Measurements from ENCODE around the gene ATP11A. TPM values are rescaled to one million over a fixed set of nuclear protein-coding genes. Genes with fewer than 3 reads are reported as not detected.

Gene ATP11A
- total and polyA plus RNA-seq, 11 donors = 20.5 to 146 (median 91.2) TPM

DNA sequence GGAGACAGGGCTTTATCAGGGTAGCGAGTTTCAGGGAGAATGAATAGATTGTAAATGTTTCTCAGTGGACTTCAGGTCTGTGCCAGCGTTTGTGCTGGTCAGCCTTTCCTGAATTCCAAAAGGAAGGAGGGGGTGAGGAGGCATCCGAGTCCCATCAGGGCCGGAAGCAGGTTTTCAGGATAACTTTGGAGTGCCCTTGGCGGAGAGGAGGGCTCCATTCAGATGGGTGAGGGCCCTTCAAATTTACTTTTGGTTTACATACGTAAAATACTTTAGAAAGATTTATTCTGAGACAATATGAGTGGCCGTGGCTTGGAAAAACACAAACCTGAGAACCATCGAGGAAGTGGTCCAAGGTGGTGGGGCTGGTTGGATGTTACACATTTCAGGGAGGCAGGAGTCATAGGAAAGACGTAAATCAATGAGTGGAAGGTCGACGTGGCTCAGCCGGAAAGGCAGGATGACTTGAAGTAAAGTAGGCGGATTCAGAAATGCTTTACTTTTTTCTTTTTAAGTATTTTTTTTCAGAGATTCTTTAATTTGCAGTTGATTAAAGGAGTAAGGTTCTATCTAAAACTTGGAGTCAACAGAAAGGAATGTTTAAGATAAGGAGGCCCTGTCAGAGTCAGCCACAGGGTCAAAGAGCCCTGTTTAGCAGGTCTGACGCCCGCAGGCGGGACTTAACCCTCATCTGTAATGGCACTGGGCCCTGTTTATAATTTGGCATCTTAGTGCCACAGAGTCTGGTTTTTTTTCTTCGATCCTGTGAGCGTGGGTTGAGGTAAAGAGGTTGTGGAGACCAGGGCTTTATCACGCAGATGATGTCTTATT, 32.8 kb downstream of the ATP11A start:
- no peaks in the 10 kb centered on the region for H3K9me3 ChIP-seq
- ATAC-seq = peak; percentile 72 to 84 (median 78)
- H3K4me3 ChIP-seq = peak overlapping the region in 1 of 12 donors; percentile 17
- H3K27me3 ChIP-seq = no peaks in the 10 kb centered on the region
- peak in 4 of 5 donors; percentile 66 to 82 (median 78) for DNase-seq
- intact Hi-C loops (cut with DNase I) = no loop called here
- H3K36me3 ChIP-seq = peaks cover 0 to 3% (median 0%) of the 10 kb centered on the region in 9 donors
- WGBS, 4 donors = 34 to 40% (median 39%) methylated on average over 19 of the region's 19 CpGs
- TF ChIP-seq, protein P1, sequence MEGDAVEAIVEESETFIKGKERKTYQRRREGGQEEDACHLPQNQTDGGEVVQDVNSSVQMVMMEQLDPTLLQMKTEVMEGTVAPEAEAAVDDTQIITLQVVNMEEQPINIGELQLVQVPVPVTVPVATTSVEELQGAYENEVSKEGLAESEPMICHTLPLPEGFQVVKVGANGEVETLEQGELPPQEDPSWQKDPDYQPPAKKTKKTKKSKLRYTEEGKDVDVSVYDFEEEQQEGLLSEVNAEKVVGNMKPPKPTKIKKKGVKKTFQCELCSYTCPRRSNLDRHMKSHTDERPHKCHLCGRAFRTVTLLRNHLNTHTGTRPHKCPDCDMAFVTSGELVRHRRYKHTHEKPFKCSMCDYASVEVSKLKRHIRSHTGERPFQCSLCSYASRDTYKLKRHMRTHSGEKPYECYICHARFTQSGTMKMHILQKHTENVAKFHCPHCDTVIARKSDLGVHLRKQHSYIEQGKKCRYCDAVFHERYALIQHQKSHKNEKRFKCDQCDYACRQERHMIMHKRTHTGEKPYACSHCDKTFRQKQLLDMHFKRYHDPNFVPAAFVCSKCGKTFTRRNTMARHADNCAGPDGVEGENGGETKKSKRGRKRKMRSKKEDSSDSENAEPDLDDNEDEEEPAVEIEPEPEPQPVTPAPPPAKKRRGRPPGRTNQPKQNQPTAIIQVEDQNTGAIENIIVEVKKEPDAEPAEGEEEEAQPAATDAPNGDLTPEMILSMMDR (IDR thresholded peaks at IDR 0.05) = no peak
- no peak for TF ChIP-seq POLR2A (IDR thresholded peaks at IDR 0.05)
- peaks cover 5 to 67% (median 41%) of the 10 kb centered on the region in 12 donors for H3K4me1 ChIP-seq
- H3K27ac ChIP-seq = peak overlapping the region; percentile 54 to 95 (median 88)

DNA sequence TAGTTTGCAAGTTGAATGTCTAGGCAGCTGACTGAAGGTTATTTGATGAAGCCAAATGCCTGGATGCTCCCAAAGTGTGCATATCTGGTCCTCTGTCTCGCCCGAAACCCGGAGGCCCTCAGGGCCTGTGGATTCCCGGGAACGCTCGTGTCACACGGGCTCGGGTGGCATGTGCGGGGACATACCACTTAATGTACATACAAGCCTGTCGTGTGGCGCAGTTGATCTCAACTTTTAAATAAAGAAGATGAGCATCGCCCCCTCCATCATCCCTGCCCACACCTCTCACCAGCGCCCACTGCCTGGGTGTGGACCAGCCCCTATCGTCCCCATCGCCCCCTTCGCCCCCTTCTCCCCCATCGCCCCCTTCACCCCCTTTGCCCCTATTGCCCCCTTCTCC, 33.9 kb downstream of the ATP11A start:
- 79 to 90% (median 84%) methylated on average over 11 to 17 of the region's 17 CpGs for WGBS, 4 donors
- no peak for TF ChIP-seq POLR2A (IDR thresholded peaks at IDR 0.05)
- TF ChIP-seq, protein P1 (IDR thresholded peaks at IDR 0.05) = no peak
- H3K4me1 ChIP-seq = peaks cover 5 to 78% (median 45%) of the 10 kb centered on the region in 12 donors
- no peaks in the 10 kb centered on the region for H3K9me3 ChIP-seq
- DNase-seq (peak in 1 of 5 donors; percentile 22), ATAC-seq (no peak)
- peak overlapping the region in 11 of 12 donors; percentile 44 to 95 (median 90) for H3K27ac ChIP-seq
- H3K36me3 ChIP-seq = peaks cover 0 to 3% (median 0%) of the 10 kb centered on the region in 9 donors
- H3K4me3 ChIP-seq = no peak overlapping the region
- intact Hi-C loops (cut with DNase I) = no loop called here
- no peaks in the 10 kb centered on the region for H3K27me3 ChIP-seq

DNA sequence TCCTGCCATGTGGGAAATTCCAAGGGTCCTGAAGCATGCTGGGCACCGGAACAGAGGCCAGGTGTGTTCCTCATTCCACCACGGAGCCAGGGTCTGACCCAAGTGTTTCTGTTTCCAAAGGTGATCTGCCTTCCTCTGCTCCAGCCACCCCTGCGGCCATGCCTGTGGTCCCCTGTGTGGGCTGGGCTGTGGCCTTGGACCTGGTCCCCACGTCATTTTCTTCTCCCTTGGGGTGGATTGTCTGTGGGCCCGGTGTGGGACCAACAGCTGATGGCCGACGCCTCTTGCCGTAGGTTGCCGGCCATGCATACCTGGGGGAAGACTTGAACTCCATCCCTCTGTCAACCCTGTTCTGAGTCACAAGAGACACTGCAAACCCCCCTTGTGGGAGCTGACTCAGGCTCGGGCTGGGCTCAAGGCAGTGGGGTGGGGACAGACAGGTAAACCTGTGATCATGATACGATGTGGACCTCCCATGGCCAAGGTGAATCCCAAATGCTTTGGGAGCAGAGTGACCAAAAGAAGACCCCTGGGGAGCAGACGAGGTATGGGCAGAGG, 35.0 kb downstream of the ATP11A start:
- intact Hi-C loops (cut with DNase I) = loop anchor here in 4 of 10 donors (5.0 kb wide), 1 partner anchor 33 kb away; the partner anchor contains the start of gene ATP11A (in 4 of the 4)
- peak in 1 of 5 donors; percentile 23 for DNase-seq
- Histone ChIP-seq H3K27me3 (no peaks in the 10 kb centered on the region), H3K4me1 (peaks cover 5 to 86% (median 48%) of the 10 kb centered on the region in 12 donors), H3K36me3 (no peaks in the 10 kb centered on the region), H3K4me3 (no peak overlapping the region), H3K9me3 (no peaks in the 10 kb centered on the region), H3K27ac (peak overlapping the region; percentile 22 to 95 (median 79))
- 81 to 92% (median 88%) methylated on average over 9 to 12 of the region's 12 CpGs for WGBS, 4 donors
- ATAC-seq = no peak
- TF ChIP-seq, protein P1 (IDR thresholded peaks at IDR 0.05) = no peak
- TF ChIP-seq POLR2A (IDR thresholded peaks at IDR 0.05) = no peak
